HFFc6 (cell line): ENCODE measurements around the gene SLC10A3. TPM values are rescaled to one million over a fixed set of nuclear protein-coding genes. Genes with fewer than 3 reads are reported as not detected.

Source experiments
- DNase-seq: peaks from one replicate; pipeline ENCODE4 v3.0.0-alpha.2; 2018
- H3K27ac Mint-ChIP-seq: 2 replicates; pipeline ENCODE4 v1.8.0; 2020; ENCODE audit warnings: mild to moderate bottlenecking, mixed read lengths
- H3K27me3 Mint-ChIP-seq: 2 replicates; pipeline ENCODE4 v1.8.0; 2021; ENCODE audit warnings: mild to moderate bottlenecking, moderate library complexity, mixed read lengths; ENCODE audit not compliant: insufficient read depth
- H3K36me3 Mint-ChIP-seq: 2 replicates; pipeline ENCODE4 v1.8.0; 2021; ENCODE audit warnings: low read depth, mixed read lengths
- H3K4me1 Mint-ChIP-seq: 2 replicates; pipeline ENCODE4 v1.8.0; 2020; ENCODE audit warnings: low read depth, mixed read lengths
- H3K4me3 Mint-ChIP-seq: 2 replicates; pipeline ENCODE4 v1.8.0; 2020; ENCODE audit warnings: mild to moderate bottlenecking, moderate library complexity, mixed read lengths
- H3K9me3 Mint-ChIP-seq: 2 replicates; pipeline ENCODE4 v1.8.0; 2020; ENCODE audit warnings: mild to moderate bottlenecking, mixed read lengths
- total RNA-seq, 6 experiments: library from RNA; stranded (reverse); fragmentation: NEBNext Ultra II Directional; extraction: Animal tissue kit (Norgen Biotek cat#: 25700); gene quantifications; 2 replicates in 1 of 6; 3 replicates in 5 of 6; pipeline ENCODE4 v1.2.3, GENCODE V29; 2021
- TF ChIP-seq, protein P1 (sequence below): fragments of 200-600 bp; sonication (generic); IDR thresholded peaks from 2 replicates; pipeline ENCODE4 v1.5.0; 2021; ENCODE audit warnings: antibody characterized with exemption, mild to moderate bottlenecking

Gene SLC10A3
- total RNA-seq, 6 experiments from 2014 or later: 34.6 to 46.5 (median 37.7) TPM

DNA sequence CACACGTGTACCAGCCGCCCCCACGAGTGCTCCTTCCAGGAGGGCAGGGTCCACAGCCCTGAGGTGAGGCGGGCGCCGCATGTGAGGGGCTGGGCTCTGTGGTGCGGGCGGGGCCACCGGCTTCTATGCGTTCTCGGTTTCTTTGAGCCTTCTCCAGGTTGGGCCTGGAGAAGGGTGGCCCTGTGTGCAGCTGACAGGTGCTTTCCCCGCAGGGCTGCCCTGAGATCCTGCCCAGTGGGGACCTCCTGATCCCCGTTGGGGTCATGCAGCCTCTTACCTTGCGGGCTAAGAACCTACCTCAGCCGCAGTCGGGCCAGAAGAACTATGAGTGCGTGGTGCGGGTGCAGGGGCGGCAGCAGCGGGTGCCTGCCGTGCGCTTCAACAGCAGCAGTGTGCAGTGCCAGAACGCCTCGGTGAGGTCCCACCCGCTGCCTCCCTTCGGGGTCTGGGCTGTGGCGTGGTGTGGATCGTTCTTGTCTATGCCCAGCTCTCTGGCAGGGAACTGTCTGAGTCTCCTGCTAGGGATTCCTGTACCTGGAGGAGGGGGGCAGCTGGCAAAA, 25.5 kb downstream of the SLC10A3 start:
- H3K36me3 Mint-ChIP-seq: no peaks in the 10 kb centered on the region
- no peaks in the 10 kb centered on the region for H3K9me3 Mint-ChIP-seq
- TF ChIP-seq, protein P1, sequence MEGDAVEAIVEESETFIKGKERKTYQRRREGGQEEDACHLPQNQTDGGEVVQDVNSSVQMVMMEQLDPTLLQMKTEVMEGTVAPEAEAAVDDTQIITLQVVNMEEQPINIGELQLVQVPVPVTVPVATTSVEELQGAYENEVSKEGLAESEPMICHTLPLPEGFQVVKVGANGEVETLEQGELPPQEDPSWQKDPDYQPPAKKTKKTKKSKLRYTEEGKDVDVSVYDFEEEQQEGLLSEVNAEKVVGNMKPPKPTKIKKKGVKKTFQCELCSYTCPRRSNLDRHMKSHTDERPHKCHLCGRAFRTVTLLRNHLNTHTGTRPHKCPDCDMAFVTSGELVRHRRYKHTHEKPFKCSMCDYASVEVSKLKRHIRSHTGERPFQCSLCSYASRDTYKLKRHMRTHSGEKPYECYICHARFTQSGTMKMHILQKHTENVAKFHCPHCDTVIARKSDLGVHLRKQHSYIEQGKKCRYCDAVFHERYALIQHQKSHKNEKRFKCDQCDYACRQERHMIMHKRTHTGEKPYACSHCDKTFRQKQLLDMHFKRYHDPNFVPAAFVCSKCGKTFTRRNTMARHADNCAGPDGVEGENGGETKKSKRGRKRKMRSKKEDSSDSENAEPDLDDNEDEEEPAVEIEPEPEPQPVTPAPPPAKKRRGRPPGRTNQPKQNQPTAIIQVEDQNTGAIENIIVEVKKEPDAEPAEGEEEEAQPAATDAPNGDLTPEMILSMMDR: no peak
- no peak for DNase-seq
- H3K27me3 Mint-ChIP-seq: no peaks in the 10 kb centered on the region
- no peak overlapping the region for H3K27ac Mint-ChIP-seq
- H3K4me1 Mint-ChIP-seq: no peaks in the 10 kb centered on the region
- H3K4me3 Mint-ChIP-seq: no peak overlapping the region

DNA sequence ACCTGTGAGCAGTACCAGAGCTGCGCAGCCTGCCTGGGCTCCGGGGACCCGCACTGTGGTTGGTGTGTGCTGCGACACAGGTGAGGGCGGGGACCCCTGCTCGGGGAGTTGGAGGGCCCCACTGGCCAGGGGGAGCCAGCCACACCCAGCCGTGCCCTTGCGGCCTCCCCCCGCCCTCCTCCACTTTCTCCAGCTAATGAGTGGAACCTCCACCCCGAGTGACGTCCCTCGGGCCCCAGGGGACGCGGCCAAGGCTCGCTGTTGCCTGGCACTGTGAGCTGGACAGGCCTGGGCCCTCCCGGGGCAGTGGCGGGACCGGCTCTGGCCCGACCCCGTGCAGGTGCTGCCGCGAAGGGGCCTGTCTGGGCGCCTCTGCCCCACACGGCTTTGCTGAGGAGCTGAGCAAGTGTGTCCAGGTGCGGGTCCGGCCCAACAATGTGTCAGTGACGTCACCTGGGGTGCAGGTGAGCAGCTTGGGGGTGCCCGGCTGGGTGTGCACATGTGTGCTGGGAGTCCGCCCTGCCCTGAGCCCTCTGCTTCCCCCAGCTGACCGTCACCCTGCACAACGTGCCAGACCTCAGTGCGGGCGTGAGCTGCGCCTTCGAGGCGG, 26.7 kb downstream of the SLC10A3 start:
- H3K27ac Mint-ChIP-seq: no peak overlapping the region

DNA sequence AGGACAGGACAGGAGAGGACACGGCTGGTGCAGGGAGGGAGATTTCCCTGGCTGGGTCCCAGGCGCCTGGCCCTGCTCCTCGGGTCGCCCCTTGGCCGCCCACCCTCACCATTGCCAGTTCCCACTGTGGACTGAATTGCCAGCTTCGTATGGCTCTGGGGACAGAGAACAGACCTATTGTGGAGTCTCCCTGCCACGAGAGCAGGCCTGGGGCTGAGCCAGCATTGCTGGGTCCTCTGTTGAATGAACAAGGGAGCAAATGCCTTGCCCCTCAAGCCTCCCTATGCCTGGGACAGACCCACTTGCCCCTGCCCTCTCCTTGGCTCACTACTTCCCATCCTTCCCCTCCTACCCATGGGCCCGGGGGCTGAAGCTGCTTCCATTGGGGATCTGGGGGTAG, 28.0 kb downstream of the SLC10A3 start:
- Mint-ChIP-seq H3K9me3 (no peaks in the 10 kb centered on the region), H3K27me3 (peaks cover 3% of the 10 kb centered on the region; the same call in 1 of the 2 replicates), H3K4me3 (no peak overlapping the region), H3K4me1 (0 out of 2 replicates have a peak, but pooled peaks cover 2% of the 10 kb centered on the region), H3K36me3 (no peaks in the 10 kb centered on the region), H3K27ac (no peak overlapping the region)
- TF ChIP-seq, protein P1: no peak
- no peak for DNase-seq

More for the DNA sequence above, 26.7 kb downstream of the SLC10A3 start:
- Mint-ChIP-seq H3K36me3 (no peaks in the 10 kb centered on the region), H3K4me3 (no peak overlapping the region), H3K4me1 (no peaks in the 10 kb centered on the region), H3K9me3 (no peaks in the 10 kb centered on the region), H3K27me3 (peaks cover 2% of the 10 kb centered on the region; the same call in 1 of the 2 replicates)
- TF ChIP-seq, protein P1: no peak
- no peak for DNase-seq

DNA sequence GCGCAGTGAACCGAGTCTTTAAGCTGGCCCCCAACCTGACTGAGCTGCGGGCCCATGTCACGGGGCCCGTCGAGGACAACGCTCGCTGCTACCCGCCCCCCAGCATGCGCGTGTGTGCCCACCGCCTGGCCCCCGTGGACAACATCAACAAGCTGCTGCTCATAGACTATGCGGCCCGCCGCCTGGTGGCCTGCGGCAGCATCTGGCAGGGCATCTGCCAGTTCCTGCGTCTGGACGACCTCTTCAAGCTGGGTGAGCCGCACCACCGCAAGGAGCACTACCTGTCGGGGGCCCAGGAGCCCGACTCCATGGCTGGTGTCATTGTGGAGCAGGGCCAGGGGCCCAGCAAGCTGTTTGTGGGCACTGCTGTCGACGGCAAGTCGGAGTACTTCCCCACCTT, 30.1 kb downstream of the SLC10A3 start:
- Mint-ChIP-seq H3K4me1 (0 out of 2 replicates have a peak, but pooled peaks cover 5% of the 10 kb centered on the region), H3K36me3 (no peaks in the 10 kb centered on the region), H3K27ac (no peak overlapping the region; the same call in 1 of the 2 replicates), H3K27me3 (peaks cover 3% of the 10 kb centered on the region; the same call in 1 of the 2 replicates), H3K9me3 (no peaks in the 10 kb centered on the region), H3K4me3 (peak overlapping the region; percentile 89)
- DNase-seq: no peak
- TF ChIP-seq, protein P1: no peak

DNA sequence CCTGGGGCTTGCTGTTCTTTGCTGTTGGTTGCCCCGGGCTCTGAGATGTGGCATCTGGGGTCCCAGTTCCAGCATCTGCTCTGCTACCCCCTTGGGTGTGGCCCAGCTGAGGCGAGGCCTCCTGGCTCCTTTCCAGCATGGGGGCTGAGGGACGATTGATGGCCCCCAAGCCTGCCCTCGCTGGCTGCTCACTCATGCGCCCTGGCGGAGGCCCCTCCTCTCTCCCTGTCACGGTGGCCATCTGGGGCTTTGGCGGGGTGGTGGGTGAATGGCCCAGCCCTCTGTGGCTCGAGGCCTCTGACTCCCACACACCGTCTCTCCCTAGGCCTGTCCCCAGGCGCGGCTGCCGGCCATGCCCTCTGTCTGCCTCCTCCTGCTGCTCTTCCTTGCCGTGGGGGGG, 30.6 kb downstream of the SLC10A3 start:
- H3K27me3 Mint-ChIP-seq: peaks cover 3% of the 10 kb centered on the region; the same call in 1 of the 2 replicates
- TF ChIP-seq, protein P1: no peak
- peak overlapping the region; percentile 89 for H3K4me3 Mint-ChIP-seq
- 0 out of 2 replicates have a peak, but pooled peaks cover 5% of the 10 kb centered on the region for H3K4me1 Mint-ChIP-seq
- no peak for DNase-seq
- no peak overlapping the region; the same call in 1 of the 2 replicates for H3K27ac Mint-ChIP-seq
- H3K9me3 Mint-ChIP-seq: no peaks in the 10 kb centered on the region
- H3K36me3 Mint-ChIP-seq: no peaks in the 10 kb centered on the region
